A172 (cell line): ENCODE data around the gene MALL. TPM values are rescaled to one million over a fixed set of nuclear protein-coding genes. Genes with fewer than 3 reads are reported as not detected.
"Not testable (repeated sequence)": the region's sequence is repeated elsewhere in the genome, so short reads cannot be mapped to it uniquely, and the experiment has no call there.

Experiments
- DNase-seq: peaks from one replicate; pipeline ENCODE4 v3.0.0-alpha.2; 2015; ENCODE audit warnings: low spot score
- total RNA-seq: library from RNA; depleted of rRNA; stranded (reverse); fragments of >200 nt; shearing (Covaris generic); gene quantifications from 2 replicates; pipeline ENCODE4 v1.2.3, GENCODE V29; 2014

MALL gene
- total RNA-seq, 1 experiment from 2014 or later, result 298 TPM

DNA sequence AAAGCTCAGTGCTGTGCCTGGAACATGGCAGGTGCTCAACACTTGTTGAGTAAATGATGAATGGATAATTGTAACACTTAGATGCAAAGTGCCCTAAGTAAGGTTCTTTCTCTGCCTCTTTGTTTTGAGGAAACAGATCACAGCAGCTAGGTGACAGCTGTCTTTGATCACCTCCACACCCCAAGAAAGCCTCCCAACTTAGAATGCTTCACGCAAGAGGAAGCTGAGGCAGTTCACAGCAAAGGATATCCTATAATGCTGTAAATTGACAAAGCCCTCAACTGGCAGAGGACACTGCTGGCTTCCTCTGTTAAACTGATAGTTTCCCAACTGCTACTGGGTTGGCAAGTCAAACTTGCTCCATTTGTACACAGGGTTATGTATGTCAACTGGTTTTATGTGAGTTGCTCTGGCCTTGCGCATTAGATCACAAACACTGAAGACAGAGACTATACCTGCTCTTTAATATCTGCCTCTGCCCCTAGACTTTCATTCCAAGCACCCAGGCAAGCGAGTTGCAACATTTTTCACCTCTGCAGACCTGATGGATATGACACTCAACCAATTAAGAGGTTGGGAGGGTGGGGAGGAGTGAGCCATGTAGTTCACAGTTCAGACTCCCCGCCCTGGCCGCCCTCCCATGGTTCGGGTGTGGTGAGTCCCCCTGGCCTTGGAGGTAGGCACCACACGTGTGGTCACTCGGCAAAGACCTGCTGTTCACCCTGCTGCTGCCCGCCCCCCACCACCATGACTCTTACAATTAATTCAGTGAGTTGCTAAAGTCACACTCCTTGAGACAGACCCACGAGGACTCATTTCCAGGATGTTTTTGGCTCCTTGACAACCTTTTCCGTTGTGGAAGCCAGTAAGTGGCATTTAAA lies 4.8 kb upstream of the MALL start:
- peak; percentile 41 for DNase-seq

- peak; percentile 88 for DNase-seq
Observed at GRCh38 chr2:110116033-110116710, 550 bp upstream of the MALL start.

- DNase-seq, result peak; percentile 60
Observed at GRCh38 chr2:110114831-110115255, 779 bp downstream of the MALL start.

DNA sequence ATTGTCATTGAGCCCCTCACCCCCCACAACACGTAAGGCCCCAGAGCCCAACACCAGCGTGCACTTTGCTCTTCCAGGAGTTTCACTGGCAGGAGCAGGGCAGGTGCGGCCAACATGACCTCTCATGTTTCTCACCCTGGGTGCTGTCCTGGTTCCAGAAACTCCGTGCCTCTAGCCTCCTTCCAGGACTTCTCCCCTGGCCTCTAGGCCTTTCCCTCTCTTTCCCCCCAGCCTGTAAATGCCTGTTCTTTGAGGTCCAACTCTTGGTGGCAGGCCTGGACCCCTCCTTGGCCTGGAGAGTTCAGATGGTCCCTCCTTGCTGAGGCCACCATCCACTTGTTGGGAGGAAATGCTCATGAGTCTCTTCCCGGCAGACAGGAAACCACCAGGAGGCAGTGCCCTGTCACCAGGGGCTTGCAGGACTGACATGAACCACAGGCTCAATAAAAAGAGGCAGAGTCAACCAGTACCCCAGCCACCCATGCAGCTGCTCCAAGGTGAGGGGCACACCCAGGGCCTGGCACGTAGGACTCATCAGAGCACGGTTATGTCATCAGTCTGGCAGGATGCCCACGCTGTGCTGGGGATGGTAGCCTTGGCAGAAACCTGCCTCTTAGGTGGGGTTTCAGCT lies 1.5 kb downstream of the MALL start:
- DNase-seq, result peak; percentile 96

GRCh38 chr2:110108291-110108690 lies 7.3 kb downstream of the MALL start:
- DNase-seq, result not testable (repeated sequence)

DNA sequence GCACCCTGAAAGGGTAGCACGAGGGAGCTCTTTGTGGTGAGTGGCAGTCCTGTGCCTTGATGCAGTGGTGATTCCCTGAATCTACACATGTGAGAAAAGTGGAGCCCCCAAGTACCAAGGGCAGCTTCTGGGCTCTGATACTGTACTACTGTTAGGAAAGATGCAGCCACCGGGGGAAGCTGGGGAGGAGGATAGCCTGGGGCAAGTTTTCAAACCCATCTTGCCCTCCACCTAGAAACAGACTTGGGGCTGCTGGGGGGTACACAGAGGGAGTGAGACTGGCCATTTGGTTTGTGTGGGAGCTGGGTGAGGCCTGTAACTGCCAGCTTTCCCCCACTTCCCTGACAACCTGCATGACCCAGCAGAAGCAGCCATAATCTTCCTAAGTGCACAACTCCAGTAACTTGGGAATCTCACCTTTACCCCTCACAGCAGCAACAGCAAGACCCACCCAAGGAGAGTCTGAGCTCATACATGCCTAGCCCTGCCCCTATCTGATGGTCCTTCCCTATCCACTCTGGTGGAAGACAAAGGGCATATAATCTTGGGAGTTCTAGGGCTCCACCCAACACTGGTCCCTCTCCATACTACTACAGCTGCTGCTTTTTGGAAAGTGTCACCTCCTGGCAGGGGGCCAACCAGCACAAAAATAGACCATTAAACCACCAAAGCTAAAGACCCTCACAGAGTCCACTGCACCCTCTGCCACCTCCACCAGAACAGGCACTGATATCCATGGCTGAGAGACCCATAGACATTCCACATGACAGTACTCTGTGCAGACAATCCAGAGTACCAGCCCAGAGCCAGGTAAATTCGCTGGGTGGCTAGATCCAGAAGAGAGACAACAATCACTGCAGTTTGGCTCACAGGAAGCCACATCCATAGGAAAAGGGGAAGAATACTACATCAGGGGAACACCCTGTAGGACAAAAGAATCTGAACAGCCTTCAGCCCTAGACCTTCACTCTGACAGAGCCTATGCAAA lies 8.2 kb downstream of the MALL start:
- peak; percentile 59 for DNase-seq

- peak; percentile 73 for DNase-seq
Observed at GRCh38 chr2:110106642-110107041, 9.0 kb downstream of the MALL start.

DNA sequence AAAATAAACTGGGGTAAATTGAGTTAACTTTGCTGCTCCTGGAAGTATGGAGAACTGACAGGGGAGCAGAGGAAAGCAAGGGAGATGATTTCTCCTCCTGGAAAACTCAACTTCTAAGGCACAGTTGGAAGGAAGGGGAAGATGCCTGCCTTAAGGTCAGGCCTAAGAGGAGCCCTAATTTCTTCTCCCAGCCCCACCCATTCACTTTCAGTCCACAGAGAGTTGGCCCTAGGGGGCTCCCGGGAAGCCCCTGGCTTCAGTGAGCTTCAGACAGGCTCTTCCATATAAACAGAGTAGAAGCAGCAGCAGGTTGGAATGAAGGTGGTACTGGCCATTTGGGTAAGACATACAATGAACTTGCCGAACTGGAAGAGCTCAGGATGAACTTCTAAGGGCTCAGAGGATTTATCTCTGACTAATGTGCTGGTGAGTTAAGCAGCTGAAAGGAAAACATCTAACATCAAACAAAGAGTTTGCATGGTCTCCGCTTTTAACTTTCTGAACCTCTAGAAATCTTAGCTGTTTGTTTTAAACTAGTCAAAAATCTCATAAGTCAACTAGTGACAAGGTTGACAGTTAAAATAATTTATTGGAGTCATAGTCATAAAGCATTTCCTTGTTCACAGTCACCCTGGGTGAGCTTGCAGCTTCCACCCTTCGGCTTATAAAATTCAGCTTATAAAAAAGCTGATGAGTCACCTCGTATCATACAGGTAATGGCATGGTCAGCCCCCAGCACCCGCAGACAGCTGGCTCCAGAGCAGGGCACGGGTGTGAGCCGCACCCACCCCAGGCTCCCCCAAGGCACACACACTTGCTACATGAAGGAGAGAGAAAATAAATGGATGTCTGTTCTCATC lies 9.8 kb downstream of the MALL start:
- DNase-seq, result peak; percentile 99

- DNase-seq, result no peak
Observed at GRCh38 chr2:110105183-110105582, 10.4 kb downstream of the MALL start.

DNA sequence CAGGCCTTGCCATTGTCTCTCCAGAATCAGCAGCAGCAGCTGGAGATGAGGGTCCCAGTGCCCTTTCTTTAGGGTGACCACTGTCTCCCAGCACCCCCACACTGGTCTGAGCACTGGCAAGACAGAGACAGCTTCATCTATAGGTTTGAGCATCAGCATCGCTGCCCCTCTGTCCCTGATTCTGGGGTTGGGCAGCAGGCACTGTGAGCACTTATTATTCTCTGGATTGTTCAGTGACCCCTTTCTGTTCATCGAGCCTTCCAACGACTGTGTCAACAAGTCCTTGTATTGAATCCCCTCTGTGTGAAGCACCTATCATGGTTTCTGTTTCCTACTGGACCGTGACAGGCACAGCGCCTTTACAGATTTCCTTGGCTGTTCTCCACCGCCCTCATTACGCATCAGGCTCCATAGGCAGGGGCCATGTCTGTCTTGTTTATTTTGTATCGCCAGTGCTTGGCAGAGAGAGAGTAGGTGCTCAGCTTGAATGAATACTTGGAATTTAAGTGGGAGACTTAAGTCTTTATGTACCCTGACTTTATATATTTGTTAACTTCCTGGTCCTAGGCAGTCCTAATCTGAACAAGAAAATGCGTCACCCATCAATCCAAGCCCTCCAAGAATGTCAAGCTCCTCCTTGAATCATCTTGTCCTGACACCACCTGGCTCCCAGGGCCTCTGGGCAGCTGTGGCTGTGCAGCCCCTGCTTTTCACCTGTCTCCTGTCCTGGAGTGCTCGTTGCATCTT lies 11.4 kb downstream of the MALL start:
- DNase-seq, result peak; percentile 48

- no peak for DNase-seq
Observed at GRCh38 chr2:110103061-110103961, 12.3 kb downstream of the MALL start.

- DNase-seq, result peak; percentile 96
Observed at GRCh38 chr2:110101901-110102803, 13.5 kb downstream of the MALL start.

- peak; percentile 100 for DNase-seq
Observed at GRCh38 chr2:110101280-110101844, 14.3 kb downstream of the MALL start.

DNA sequence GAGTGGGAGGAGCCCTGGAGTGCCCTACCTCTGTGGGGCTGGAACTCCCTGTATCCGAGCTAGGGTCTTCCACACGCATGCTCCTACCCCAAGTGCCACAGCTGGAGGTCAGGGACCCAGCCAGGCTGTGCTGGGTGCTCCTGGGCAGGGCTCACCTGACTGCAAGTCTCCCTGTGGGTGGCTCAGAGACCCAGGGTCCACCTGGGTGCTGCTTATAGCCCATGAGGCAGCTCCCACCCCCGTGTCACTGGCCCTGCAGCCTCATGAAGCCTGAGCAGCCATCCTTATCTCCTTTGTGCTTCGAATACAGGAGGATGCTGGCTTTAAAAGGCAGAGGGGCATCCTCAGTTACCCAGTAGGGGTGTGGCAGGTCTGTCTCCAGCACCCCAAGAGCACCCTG lies 14.7 kb downstream of the MALL start:
- not testable (repeated sequence) for DNase-seq

DNA sequence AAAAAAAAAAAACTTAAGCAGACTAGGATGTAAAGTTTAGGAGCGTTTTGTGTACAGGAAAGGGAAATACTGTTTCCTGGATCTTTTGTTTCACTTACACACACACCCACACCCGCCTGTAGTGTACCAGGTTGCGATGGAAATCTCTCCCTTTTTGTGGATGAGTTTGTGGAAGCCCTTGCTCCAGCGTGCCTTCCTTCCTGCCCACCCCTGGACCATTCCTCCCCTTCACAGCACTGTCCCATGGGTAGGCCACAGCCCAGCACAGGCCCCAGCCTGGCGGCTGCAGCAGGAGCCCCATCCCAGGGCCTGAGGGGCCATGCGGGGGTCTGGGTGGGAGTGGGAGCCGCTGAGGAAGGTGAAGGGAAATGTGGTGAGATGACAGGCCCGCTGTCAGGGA lies 15.1 kb downstream of the MALL start:
- no peak for DNase-seq

DNA sequence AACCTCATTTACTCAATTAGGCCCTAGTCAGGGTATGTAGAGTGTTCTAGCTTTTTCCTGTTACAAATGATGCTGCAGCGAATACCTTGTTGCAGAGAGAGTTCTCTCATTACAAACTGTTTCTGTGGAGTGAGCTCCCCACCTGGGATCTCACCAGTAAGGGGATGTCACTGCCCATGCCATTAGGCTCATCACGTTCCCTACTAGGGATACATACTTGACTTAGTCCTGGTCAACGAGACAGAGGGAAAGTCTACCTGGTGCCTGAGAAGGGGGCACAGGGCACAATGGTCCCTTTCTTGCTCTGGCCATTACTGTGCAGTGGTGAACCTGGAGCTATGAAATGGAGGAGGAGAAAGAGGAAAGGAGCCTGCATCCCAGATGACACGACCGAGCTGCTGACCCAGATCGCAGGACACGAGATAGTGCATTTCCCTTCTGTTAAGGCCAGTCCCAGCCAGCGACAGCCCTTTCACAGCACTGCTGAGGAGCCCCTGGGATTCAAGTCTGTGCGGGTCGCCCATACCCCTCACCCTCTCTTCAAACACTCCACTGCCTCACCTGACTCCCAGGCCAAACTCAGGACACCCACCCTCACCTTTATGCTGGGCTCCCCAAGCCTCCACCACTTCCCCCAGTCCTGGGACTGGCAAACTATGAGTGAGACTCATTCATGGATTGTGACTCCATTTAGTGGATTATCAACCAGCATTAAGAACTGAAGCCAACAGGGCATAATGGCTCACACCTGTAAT lies 16.0 kb downstream of the MALL start:
- DNase-seq, result no peak
